Renal cortical epithelial cell (primary cell): ENCODE data around the gene SDK1. TPM values are rescaled to one million over a fixed set of nuclear protein-coding genes. Genes with fewer than 3 reads are reported as not detected.
"Not testable (repeated sequence)": the region's sequence is repeated elsewhere in the genome, so short reads cannot be mapped to it uniquely, and the experiment has no call there.

Experiments
- DNase-seq: peaks from one replicate; pipeline ENCODE4 v3.0.0-alpha.2; 2011; ENCODE audit warnings: low read depth
- total RNA-seq: library from RNA; depleted of rRNA; stranded (reverse); fragments of >200 nt; gene quantifications from 2 replicates; pipeline ENCODE4 v1.2.3, GENCODE V29; 2014

SDK1 gene
- total RNA-seq, 1 donor from 2014 or later = 30.9 TPM

DNA sequence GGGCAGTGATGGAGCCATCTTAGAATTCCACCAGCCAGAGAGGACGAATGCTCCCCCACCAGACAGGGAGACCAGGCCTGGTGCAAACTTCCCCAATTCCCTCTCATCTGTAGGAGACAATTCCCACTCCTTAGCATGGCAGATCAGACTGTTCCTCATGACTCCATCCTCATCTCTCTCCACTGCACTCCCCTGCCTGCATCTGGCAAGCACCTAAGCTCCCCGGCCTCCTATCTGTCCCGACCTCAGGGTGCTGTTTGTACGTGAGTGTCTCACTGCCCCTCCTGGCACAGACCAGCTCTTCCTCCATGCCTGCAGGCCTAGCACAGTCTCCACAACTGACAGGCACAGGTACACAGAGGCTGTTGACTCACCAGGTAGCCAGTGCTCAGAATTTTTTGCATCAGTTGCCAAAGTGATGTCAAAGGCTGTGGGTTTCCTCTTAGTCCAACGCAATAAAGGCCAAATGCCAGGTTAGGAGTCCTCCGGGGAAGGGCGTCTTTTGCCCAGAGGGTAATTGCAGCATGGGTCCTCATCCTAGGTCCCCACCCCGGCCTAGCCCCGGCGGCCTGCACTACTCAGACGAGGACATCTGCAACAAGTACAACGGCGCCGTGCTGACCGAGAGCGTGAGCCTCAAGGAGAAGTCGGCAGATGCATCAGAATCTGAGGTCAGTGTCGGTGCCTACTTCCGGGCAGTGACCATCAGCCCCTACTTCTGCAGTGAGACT is 944.2 kb downstream of the SDK1 start:
- DNase-seq = no peak

DNA sequence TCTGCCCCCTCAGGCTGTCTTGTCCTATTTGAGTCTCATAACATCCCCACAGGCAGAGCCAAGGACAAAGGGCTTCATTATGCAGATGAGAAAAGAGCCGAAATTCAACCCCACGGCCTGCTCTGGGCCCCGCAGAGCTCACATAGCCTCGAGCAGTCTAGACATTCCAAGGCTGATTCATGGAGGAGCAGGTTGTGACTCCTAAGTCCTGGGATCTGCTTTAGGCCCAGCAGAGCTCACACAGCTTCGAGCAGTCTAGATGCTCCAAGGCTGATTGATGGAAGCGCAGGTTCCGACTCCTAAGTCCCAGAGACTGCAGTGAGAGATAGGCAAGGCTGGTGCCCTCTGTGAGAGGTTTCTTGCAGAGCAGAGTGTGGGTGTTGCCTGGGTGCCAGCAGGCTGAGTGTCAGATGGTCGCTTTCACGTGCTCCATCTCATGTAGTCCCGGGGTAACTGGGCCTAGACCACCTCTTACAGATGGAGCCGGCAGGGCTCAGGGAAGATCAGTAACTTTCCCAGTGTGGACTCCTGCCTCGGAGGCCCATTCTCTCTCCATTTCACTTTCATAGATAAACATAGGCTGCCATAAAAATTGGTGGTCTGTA is 944.9 kb downstream of the SDK1 start:
- no peak for DNase-seq

DNA sequence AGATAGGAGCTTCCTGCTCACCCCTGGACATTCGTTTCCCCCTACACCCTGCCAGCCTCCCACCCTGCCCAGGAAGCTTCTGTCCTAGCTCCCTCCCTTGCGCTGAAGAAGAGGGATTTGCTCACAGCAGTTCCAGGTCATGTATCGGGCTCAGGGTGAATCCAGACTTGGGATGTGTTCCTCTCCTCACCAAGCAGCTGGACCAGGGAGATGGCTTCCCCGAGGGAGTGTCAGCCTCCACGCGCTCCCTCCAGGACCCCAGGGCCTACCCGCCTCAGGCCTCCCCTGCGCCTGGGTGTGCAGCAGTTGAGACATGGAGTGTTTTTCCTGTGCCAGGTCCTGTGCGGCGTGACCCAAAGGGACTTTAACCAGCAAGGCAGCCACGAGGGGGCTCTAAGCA is 945.5 kb downstream of the SDK1 start:
- DNase-seq = no peak

DNA sequence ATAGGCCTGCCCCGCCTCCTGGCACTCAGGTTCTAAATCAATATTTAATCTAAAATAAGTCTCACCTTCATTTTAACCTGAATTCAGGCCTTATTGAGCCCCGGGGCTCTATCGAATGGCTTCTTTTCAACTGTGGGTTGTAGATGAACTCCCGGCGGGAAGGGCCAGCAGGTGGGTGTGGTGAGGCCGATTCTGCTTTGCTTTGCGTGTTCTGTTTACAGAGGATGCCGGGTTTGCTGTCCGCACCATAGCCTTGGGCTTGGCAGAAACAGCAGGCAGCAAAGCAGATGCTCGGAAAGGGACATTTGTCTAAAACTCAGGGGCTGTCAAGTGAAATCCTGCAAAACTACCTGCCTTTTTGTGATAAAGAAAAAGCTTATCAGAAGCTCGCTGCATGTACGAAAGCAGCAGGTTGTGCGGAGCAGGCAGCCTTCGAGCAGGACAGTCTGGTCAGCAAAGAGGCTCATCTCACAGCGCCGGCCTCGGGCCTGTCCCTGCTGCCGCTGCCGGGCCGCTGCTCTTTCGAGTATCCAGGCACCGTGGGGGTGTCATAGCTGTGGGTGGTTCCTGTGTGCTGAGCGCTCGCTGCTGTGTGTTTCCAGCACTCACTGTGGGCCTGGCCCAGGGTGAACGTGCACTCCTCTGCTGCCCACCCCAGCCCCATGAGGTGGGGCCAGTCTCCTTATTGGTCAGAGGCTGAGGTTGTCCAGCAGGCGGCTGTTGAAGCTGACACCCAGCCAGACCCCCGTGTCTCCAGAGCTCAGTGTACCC is 946.2 kb downstream of the SDK1 start:
- DNase-seq = no peak

DNA sequence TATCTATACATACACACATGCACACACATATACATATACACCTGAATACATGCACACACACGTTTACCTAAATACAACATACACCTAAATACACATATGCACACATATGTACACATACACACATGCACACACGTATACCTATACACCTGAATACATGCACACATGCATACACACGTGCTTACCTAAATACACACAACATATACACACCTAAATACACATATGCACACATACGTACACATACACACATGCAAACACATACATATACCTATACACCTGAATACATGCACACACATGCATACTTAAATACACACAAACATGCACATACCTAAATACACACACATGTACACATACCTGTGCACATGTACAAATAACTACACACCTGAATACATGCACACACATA is 947.2 kb downstream of the SDK1 start:
- DNase-seq = no peak

DNA sequence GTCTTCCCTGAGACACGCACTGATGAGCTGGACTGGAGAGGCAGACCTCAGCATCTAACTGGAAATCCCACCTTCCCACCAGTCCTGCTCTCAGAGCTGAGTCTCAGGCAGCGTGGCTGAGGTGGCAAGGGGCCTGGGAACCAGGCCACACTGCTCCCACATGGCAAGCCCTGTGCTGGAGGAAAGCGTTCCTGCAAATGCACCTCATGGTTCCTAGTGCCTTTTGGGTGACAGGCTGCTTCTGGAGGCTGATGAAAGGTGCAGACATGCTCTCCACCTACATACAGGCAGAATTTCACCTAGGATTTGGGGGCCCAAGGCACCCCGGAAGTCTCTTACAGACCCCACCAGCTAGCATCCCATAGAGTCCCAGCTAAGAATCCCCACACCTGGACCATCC is 948.2 kb downstream of the SDK1 start:
- no peak for DNase-seq

DNA sequence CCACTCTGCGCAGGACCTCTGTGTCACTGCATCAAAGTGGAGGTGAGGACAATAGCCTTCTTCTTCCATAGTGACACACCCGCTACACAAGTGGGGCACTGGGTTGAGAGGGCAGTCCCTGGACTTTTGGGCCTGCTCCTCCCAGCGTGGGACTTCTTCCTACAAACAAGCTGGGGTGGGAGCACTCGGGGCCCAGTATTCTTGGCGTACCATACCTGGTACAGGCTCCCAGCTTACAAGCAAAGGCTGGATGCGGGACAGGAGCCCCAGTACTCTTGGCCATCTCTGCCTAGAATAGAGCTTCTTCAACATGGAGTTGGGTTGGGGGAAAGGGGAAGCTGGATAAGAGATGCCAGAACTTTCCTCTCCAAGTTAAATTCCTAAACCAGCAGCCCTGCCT is 954.3 kb downstream of the SDK1 start:
- DNase-seq = no peak

DNA sequence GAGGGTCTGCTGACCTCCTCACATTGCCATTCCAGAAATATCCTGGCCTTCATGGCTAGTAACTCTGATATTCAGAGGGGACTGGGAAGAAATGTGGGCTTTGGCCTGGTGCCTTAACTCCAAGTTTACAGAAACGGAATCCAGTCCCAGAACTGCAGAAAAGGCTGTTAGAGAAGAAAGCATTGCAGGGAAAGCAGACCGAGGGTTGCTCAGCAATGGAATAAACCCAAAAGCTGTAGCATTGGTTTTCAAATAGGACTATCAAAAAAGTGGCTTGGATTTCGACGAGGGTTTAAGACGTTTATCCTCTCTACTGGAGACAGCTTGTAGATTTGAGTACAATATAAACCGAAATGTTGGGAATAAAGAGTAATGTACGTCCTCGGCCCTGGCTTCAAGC is 955.2 kb downstream of the SDK1 start:
- DNase-seq = no peak

DNA sequence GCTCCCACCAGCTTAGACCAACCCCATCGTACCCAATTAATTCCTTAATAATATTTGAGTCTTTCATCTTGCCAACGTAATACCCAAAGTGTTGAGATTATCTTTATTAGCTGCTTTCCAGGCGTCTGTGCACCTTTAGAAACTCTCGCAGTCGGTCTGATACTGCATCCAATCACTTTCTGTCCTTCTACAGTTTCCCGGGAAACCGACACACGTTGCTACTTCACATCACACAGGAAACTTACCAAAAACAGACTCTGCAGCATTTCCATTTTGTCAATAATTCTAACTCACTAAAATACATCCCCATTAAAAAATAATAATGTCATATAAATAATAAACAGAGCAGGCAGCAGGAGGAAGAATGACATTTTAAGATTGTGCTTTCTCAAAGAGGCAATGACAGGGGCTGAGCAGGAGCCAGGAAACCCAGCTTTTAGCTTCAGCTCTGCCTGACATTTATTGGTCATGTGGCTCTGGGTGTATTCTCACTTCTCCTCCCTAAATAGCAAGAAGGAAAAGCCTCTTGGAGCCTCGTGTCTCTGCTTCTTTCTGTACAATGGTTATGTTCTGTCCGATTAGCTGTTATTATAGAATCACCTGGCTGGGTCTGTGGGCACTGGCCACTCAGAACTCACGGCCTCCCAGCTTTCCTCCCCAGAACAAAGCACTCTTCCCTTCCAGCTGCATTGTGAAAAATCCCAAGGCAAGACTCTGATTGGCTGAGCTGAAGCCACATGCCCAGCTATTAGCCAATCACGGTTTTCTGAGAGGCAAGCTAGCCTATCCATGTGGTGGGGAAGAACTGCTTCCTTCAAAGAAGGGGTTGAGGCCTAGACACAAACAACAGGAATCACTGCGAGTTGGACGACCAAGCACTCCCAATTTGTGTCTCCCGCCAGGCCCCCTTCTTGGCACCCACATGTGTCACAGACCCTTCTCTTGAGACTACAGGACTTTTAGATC is 956.4 kb downstream of the SDK1 start:
- DNase-seq = no peak

DNA sequence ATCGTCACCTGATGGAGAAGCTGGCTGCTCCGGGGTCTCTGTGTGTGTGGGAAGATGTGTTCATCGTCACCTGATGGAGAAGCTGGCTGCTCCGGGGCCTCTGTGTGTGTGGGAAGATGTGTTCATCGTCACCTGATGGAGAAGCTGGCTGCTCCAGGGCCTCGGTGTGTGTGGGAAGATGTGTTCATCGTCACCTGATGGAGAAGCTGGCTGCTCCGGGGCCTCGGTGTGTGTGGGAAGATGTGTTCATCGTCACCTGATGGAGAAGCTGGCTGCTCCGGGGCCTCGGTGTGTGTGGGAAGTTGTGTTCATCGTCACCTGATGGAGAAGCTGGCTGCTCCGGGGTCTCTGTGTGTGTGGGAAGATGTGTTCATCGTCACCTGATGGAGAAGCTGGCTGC is 959.1 kb downstream of the SDK1 start:
- DNase-seq = not testable (repeated sequence)

DNA sequence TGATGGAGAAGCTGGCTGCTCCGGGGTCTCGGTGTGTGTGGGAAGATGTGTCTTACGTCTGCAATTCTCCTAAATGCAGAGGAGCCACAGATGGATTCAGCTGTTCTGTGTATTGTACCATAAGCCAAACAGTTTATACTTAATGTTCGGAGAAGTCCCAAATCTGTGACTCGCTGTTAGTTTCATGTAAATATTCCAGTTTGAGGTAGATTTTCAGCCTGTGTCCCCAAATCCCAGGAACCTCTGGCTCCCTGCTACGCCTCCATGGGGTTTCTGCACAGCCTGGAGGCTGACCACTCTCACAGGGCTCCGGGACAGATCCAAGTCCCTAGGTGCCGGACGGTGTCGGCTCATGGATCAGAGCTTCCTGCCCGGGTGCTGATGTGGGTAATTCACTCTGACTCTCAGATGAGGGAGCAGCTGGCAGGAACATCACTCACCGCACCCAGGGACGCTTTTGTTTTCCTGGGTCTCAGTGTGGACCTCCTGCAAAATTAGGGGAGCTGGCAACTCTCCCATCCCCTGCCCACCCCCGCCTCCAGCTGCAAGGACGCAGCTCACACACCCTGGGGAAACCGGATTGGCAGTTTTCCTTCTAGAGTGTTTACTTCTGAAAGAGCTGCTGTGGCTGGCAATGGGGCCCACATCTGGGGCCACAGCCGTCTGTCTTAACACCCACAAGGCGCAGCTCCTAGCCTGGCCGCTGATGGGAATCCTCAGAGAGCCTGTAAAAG is 960.0 kb downstream of the SDK1 start:
- no peak for DNase-seq

DNA sequence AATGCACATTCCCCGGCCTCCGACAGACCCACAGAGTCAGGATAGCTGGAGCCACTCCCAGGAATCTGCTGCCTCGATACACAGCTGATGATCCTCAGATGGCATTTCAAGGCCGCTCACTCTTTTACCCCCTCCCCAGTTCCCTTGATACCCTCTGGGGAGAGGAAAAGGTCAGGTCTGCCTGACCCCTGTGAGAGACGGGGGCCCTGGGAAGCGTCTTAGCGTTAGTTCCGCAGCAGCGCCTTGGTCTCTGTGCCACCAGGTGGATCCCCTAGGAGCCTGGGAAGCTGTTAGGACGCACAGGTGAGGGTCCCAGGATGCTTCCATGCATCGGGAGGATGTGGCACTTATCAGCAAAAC is 960.5 kb downstream of the SDK1 start:
- DNase-seq = no peak

DNA sequence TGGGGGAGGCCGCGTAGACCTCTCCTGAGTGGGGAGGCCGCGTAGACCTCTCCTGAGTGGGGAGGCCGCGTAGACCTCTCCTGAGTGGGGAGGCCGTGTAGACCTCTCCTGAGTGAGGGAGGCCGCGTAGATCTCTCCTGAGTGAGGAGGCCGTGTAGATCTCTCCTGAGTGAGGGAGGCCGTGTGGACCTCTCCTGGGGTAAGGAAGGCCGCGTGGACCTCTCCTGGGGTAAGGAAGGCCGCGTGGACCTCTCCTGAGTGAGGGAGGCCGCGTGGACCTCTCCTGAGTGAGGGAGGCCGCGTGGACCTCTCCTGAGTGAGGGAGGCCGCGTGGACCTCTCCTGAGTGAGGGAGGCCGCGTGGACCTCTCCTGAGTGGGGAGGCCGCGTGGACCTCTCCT is 963.2 kb downstream of the SDK1 start:
- not testable (repeated sequence) for DNase-seq

DNA sequence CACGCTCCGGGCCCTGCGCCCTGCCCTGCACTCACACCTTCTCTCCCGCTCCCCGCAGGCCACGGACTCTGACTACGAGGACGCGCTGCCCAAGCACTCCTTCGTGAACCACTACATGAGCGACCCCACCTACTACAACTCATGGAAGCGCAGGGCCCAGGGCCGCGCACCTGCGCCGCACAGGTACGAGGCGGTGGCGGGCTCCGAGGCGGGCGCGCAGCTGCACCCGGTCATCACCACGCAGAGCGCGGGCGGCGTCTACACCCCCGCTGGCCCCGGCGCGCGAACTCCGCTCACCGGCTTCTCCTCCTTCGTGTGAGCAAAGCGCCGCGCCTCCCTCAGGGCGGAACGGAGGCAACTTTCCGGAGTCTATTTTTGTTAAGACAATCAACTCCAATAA is 964.0 kb downstream of the SDK1 start:
- DNase-seq = no peak

DNA sequence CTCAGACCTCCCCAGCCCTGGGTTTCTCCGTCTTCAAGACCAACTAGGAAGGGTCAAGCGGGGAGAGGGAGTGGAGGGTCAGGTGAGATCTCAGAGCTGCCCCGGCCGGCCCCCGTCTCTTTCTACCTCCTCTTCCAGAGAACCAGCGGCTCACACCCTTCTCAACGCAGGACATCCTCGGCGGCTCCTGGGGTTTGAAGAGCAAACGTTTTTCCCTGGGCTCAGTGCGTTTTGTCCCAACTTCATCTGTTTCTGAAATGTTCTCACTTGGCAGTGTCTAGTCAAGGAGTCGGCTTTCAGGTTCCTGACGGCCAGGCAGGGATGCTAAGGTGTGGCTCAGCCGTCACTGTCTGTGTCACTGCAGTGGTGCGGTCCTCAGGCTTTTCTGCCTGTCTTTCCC is 964.6 kb downstream of the SDK1 start:
- DNase-seq = no peak

DNA sequence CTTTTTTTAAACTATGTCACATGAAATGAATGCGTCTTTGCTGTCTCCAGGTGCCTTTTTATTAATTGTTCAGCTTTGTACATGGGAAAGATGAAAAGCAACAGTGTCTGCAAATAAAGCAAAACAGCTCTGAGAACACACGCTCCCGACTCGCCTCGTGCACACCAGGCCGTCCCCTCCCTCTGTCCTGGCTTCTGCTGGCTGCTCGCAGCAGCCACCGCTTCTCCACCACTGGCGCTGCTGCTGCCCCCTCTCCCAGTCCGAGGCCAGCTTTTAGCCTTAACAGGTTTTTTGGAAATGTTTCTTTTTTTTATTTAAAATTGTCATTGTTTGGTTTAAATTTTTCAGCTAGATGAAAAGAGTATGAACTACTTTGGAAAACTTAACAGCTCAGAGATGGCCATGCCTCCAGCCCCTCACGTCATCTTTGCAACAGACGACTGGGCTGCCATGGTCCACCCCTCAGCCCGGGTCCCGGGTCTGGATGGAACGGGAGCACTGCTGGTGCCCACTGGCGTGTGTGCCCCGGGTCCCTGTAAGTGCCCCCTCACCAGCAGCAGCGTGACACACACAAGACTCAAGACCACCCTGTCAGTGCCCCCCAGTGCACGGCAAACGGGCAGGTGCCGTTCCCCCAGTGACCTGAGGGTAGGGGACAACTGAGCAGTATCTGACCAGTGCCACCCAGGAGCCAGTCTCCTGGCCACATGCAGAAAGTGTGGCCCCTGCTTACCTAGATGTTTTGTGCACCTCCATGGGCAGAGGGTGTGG is 965.4 kb downstream of the SDK1 start:
- no peak for DNase-seq

DNA sequence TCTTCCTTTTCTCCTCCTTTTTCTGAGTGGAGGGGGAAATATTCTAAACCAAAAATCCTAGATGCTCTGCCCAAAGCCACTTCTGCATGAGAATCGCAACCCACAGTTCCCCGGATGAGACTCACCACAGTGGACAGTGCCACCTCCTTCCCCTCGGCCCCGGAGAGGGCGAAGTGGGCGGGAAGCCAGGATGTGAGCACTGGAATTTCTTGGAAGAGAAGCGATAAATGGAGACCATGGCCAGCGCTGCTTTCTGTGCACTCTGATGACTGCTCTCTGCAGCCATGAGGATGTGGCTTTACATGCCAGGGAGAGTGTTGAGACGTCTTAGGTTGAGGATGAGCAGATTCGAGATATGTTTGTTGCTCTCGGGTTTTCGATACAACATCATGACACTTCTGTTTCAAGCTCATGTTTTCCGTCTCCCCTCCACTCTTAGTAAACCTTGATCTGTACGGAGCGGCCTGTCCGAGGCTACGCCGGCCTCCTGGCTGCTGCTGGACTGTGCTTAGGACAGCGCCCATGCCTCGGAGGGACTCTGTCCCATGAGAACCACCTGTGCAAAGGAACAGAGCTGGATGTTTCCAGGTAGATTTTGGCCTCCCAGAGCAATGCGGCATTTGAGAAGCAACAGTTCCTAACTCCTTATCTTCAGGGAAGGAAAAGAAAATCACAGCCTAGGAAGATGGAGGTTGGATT is 966.4 kb downstream of the SDK1 start:
- no peak for DNase-seq

DNA sequence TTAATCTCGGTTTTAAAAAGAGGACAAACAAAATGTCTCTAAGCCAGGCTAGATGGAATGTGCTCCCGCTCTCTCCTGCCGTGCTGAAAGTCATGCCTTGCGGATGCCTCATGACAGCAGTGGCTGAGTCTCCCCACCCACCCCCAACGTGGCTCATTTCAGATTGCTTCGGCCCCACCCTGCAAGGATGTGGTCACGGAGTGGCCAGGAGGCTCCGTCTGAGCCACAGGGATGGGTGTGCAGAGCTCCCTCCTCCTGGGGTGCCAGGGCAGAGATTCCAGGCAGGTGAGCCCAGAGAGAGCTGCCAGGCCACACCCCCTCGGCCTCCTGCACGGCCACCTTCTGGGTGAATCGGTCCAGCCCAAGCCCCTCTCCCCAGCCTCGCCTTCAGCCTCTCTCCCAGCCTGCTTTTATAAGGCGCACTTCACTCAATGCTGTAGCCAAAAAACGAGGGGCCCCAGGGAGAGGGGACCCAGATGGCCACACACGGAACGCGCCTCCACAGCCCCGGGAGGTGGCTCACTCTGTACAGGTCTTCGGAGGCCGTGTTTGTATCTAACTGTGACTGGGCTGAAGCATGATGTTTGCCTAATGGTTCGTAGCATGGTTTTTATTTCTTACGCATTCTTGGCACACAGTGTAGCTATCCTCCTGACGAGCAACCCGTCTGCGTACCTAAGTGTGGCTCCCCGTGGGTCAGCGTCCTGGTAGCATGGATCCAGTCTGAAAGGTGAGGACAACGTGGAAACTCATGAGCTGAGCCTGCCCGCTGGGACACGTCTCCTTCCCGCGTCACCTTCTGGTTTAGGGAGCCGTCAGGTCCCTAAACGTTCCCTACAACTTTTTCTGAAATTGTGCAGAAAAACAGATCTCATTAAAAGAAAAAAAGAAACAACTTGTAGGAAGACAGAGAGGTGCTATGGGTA is 967.3 kb downstream of the SDK1 start:
- DNase-seq = no peak

DNA sequence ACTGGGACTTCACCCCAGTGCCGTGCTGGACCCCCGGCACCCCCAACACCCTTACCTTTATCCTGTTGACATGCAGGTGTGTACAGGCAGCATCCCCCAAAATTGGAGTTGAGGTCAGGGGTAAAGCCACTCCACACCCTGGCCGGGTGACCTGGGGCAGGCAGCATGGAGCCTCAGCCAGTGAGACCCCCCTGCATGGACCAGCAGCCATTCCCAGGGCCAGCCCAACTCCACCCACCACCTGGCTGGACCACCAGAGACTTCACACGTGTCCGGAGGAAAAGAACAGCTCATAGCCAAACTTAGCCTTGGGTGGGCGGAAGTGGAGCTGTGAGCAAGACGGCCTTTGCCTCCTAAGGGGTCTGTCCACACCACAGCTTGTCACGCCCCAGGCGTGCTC is 968.0 kb downstream of the SDK1 start:
- no peak for DNase-seq
